Liver (tissue), 3 donors: Measurements from ENCODE around the gene MICALL1.

ENCODE experiments used
- ATF3 ChIP-seq: IDR thresholded peaks from 2 replicates; pipeline ENCODE4 v1.6.1; 2016; ENCODE audit warnings: antibody characterized with exemption
- CTCF ChIP-seq: fragments of 150-350 bp; IDR thresholded peaks from 2 replicates; pipeline ENCODE4 v1.5.1; 2017; ENCODE audit warnings: improper control_type of control experiment, low read depth, low read length; ENCODE audit not compliant: missing input control
- FOXA2 ChIP-seq: IDR thresholded peaks from 2 replicates; pipeline ENCODE4 v1.6.1; 2016; ENCODE audit warnings: antibody characterized with exemption
- GABPA ChIP-seq, 2 donors: IDR thresholded peaks in 1 of 2; conservative IDR thresholded peaks in 1 of 2; 2 replicates each; pipeline ENCODE4 v1.6.1; 2016; ENCODE audit warnings: antibody characterized with exemption in 2 of 2, mild to moderate bottlenecking in 1 of 2, moderate library complexity in 1 of 2
- JUND ChIP-seq, 2 donors: IDR thresholded peaks; 2 replicates each; pipeline ENCODE4 v1.6.1; 2016; ENCODE audit warnings: antibody characterized with exemption in 2 of 2
- RAD21 ChIP-seq, 2 donors: IDR thresholded peaks; 2 replicates each; pipeline ENCODE4 v1.6.1; 2016; ENCODE audit warnings: antibody characterized with exemption in 2 of 2, mild to moderate bottlenecking in 2 of 2
- SP1 ChIP-seq: IDR thresholded peaks from 2 replicates; pipeline ENCODE4 v1.6.1; 2018; ENCODE audit warnings: antibody characterized with exemption, mild to moderate bottlenecking
- YY1 ChIP-seq: IDR thresholded peaks from 2 replicates; pipeline ENCODE4 v1.6.1; 2016; ENCODE audit warnings: antibody characterized with exemption, mild to moderate bottlenecking
- ZBTB33 ChIP-seq: IDR thresholded peaks from 2 replicates; pipeline ENCODE4 v1.6.1; 2016; ENCODE audit warnings: antibody characterized with exemption
- TF ChIP-seq, protein P1 (sequence below): IDR thresholded peaks from 2 replicates; pipeline ENCODE4 v1.6.1; 2016; ENCODE audit warnings: antibody characterized with exemption, mild to moderate bottlenecking
- TF ChIP-seq, protein P2 (sequence below): IDR thresholded peaks from 2 replicates; pipeline ENCODE4 v1.6.1; 2016; ENCODE audit warnings: antibody characterized with exemption
- donor health status: healthy.
- donor health status: healthy.

- TF ChIP-seq CTCF (no peak), ATF3 (no peak), SP1 (no peak), JUND (IDR thresholded peaks at IDR 0.05) (no peak), FOXA2 (no peak), YY1 (no peak), RAD21 (IDR thresholded peaks at IDR 0.05) (no peak), GABPA (IDR thresholded peaks at IDR 0.05 in 1 of 2, conservative IDR thresholded peaks at IDR 0.05 in 1 of 2) (no peak), ZBTB33 (no peak)
- TF ChIP-seq, protein P1, sequence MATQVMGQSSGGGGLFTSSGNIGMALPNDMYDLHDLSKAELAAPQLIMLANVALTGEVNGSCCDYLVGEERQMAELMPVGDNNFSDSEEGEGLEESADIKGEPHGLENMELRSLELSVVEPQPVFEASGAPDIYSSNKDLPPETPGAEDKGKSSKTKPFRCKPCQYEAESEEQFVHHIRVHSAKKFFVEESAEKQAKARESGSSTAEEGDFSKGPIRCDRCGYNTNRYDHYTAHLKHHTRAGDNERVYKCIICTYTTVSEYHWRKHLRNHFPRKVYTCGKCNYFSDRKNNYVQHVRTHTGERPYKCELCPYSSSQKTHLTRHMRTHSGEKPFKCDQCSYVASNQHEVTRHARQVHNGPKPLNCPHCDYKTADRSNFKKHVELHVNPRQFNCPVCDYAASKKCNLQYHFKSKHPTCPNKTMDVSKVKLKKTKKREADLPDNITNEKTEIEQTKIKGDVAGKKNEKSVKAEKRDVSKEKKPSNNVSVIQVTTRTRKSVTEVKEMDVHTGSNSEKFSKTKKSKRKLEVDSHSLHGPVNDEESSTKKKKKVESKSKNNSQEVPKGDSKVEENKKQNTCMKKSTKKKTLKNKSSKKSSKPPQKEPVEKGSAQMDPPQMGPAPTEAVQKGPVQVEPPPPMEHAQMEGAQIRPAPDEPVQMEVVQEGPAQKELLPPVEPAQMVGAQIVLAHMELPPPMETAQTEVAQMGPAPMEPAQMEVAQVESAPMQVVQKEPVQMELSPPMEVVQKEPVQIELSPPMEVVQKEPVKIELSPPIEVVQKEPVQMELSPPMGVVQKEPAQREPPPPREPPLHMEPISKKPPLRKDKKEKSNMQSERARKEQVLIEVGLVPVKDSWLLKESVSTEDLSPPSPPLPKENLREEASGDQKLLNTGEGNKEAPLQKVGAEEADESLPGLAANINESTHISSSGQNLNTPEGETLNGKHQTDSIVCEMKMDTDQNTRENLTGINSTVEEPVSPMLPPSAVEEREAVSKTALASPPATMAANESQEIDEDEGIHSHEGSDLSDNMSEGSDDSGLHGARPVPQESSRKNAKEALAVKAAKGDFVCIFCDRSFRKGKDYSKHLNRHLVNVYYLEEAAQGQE, result no peak
- TF ChIP-seq, protein P2, sequence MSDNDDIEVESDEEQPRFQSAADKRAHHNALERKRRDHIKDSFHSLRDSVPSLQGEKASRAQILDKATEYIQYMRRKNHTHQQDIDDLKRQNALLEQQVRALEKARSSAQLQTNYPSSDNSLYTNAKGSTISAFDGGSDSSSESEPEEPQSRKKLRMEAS, result no peak
Measured at GRCh38 chr22:37918580-37919270, 12.6 kb downstream of the MICALL1 start.
